Left forelimb (tissue), 1 donor: Measurements from ENCODE around the gene KCNH5.

Experiments
- DNase-seq: peaks from one replicate; pipeline ENCODE4 v3.0.0-alpha.2; 2018; ENCODE audit warnings: low spot score

KCNH5 gene, protein sequence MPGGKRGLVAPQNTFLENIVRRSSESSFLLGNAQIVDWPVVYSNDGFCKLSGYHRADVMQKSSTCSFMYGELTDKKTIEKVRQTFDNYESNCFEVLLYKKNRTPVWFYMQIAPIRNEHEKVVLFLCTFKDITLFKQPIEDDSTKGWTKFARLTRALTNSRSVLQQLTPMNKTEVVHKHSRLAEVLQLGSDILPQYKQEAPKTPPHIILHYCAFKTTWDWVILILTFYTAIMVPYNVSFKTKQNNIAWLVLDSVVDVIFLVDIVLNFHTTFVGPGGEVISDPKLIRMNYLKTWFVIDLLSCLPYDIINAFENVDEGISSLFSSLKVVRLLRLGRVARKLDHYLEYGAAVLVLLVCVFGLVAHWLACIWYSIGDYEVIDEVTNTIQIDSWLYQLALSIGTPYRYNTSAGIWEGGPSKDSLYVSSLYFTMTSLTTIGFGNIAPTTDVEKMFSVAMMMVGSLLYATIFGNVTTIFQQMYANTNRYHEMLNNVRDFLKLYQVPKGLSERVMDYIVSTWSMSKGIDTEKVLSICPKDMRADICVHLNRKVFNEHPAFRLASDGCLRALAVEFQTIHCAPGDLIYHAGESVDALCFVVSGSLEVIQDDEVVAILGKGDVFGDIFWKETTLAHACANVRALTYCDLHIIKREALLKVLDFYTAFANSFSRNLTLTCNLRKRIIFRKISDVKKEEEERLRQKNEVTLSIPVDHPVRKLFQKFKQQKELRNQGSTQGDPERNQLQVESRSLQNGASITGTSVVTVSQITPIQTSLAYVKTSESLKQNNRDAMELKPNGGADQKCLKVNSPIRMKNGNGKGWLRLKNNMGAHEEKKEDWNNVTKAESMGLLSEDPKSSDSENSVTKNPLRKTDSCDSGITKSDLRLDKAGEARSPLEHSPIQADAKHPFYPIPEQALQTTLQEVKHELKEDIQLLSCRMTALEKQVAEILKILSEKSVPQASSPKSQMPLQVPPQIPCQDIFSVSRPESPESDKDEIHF

GRCh38 chr14:63045234-63045611, at the start of gene KCNH5:
KCNH5 (minus strand) TSS chr14:63045458; CDS start chr14:63045186, 272 bp downstream.
- no peak for DNase-seq

- no peak for DNase-seq
These were observed 46.2 kb upstream of the KCNH5 start for GRCh38 chr14:63091394-63091996.

GRCh38 chr14:63088865-63089264, 43.6 kb upstream of the KCNH5 start:
- DNase-seq, result no peak

DNA sequence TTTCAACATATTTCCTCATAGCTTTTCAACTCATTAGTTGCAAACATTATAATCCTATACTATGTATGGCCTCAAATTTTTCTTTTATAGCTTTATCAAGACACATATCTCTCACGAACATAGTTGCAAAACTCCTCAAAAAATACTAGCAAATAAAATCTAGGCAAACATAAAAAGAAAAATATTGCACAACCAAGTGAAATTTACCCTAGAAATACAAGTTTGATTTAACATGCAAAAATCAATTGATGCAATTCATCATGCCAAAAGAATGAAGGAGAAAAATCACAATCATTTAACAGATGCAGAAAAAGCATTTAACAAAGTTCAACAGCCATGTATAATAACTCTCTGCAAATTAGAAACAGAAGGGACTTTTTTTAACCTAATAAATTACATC, 33.3 kb upstream of the KCNH5 start:
- no peak for DNase-seq

- DNase-seq, result no peak
These were observed 31.2 kb upstream of the KCNH5 start for GRCh38 chr14:63076488-63076887.

GRCh38 chr14:63055631-63056030, 10.4 kb upstream of the KCNH5 start:
- DNase-seq, result no peak

- no peak for DNase-seq
These were observed 6.7 kb upstream of the KCNH5 start for GRCh38 chr14:63051992-63052391.

- DNase-seq, result no peak
These were observed 6.0 kb upstream of the KCNH5 start for GRCh38 chr14:63051301-63051700.

- no peak for DNase-seq
These were observed 5.4 kb upstream of the KCNH5 start for GRCh38 chr14:63050694-63051093.

DNA sequence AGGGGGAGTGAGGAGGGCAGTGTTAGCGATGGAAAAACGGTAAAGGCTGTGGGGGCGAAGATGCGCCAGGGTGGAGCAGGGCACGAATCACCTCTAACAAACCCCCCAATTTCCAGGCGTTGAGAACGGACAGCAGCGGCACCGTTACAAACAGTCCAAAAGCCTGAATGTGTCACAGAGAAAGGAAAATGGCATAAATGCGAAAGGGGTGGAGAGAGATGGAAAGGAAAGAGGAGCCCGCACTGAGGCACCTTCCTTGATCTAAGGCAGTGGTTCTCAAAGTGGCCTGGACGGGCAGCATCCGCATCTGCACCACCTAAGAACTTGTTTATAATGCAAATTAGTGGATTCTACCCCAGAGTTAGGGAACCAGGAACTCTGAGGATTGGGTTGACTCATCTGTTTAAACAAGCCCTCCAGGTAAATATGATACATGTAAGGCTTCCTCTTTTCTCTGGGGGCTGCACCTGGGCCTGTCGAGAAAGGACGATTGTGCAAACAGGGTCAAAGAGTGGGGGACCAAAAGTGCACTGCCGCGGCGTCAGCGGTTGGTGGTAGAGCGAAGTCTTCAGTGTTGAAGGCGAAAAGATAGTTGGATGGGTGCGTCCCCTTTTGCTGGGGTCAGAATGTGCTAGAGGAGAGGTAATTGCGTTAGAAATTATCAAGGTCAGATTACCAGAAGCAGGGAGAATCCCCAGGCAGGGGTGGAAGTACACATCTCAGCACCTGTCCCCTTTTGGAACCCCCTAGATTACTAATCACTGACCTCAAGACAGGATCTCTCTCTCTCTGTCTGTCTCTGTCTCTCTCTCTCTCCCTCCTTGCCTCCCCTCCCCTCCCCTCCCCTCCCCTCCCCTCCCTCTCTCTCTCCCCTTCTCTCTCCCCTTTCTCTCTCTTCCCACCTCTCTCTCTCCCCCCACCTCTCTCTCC, 1.3 kb upstream of the KCNH5 start:
- no peak for DNase-seq

GRCh38 chr14:63045612-63046320, 508 bp upstream of the KCNH5 start:
- DNase-seq, result no peak

- no peak for DNase-seq
These were observed 5.4 kb downstream of the KCNH5 start for GRCh38 chr14:63039866-63040265.

- no peak for DNase-seq
These were observed 12.6 kb downstream of the KCNH5 start for GRCh38 chr14:63032641-63033040.

DNA sequence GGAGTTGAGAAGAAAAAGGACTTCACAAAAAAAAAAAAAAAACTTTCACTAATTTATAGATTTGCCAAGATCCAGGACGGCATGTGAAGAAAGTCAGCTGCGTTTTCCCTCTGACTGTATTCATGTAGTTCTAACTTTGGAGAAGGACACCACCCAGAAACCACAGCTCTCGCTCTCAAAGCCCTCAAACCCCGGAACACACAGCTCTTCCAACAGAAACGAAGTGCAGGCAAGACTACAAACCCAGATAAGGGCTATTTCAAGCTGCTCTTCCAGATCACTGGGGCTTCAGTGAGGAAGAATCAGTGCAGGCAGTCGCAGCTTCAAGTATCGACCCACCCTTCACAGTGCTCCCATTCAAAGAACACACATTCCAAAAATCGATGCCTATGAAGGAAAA, 13.2 kb downstream of the KCNH5 start:
- no peak for DNase-seq

DNA sequence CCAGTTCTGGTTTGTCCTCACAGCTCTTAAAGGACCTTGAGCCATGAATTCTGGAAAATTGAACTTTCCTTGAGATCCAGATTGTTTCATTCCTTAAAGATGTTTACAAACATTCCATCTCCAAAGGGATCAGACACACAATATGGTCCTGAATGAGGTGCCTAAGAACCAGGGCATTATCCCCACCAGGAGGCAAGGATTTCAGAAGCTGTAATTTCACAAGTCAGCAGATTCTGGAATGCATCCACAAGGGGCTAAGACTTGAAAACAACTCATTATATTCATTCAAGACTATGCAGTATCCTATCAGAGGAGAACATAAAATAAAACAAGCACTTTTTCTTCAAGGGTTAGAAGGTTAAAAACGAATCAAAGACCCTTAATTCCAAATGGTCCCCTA, 15.1 kb downstream of the KCNH5 start:
- no peak for DNase-seq

DNA sequence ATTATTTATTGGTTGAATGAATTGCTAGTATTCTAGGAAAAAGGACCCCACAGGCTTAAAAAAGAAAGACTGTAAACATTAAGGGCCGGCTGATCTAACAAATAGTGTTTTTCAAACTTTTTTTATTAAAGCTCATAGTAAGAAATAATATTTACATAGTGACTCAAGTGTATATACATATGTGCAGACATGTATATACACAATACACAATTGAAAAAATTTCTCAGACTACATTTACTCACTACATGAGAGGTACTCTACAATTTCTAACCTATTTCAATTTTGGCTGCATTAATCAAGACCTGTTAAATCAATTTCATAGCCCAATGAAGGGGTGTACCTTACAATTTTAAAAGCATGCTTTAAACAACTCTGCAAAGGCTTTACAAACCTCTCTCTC, 17.5 kb downstream of the KCNH5 start:
- DNase-seq, result no peak

GRCh38 chr14:63026491-63026890, 18.8 kb downstream of the KCNH5 start:
- no peak for DNase-seq

DNA sequence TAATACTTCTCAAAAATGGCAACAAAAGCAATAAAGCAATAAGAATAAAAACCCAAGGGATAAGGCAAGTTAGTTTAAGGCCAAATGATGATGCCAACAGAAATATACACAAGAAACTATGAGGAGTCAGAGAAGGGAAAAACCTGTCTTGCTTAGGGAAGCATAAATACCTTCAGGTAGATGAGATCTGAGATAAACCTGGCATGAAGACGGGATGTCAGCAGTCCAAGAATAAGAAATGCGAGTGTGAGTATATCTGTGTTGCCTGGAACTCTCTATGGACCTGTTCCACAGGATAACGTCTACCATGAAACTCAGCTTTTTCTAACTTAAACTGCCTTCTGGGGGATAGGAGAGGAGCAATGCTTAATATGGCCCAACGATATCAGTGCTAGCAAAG, 30.6 kb downstream of the KCNH5 start:
- no peak for DNase-seq

- DNase-seq, result no peak
These were observed 33.1 kb downstream of the KCNH5 start for GRCh38 chr14:63012171-63012570.

DNA sequence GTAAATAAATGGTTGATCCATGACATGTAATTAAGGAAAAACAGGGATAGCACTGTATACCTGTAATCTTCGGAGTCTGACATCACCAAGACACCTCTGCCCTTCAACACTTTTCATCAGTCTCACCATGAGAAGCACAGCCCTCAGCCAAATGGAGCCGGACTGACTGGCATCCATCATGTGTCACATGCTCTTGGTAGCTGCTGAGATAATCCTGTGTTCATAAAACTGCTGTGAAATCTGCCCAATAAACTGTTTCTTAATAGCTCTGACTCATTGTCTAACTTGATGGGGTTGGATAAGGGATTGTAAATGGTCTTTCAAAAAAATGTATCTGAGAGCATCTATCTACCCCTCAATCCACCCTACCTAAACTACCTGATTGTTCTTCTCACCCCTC, 33.6 kb downstream of the KCNH5 start:
- DNase-seq, result no peak

GRCh38 chr14:63009495-63009894, 35.8 kb downstream of the KCNH5 start:
- no peak for DNase-seq
